Calu3 (cell line): Measurements from ENCODE around the gene DAB1. TPM values are rescaled to one million over a fixed set of nuclear protein-coding genes. Genes with fewer than 3 reads are reported as not detected.

Experiments used
- BruUV-seq: library from RNA; stranded (reverse); fragments of 400-500 nt; replicated peaks from 2 replicates; lab custom pipeline; 2021; lab: Mats Ljungman, UMichigan
- CTCF ChIA-PET: fragments of 300-600 bp; sonication (Branson Sonifier 250); formaldehyde crosslinking; loops from one replicate; lab custom pipeline; 2022; ENCODE audit warnings: antibody characterized with exemption; lab: Charles Lee
- DNase-seq: peaks from one replicate; pipeline ENCODE4 v3.0.0; 2022
- H3K27ac Mint-ChIP-seq: one replicate; pipeline ENCODE4 v1.8.0; 2022; ENCODE audit warnings: mixed read lengths; ENCODE audit not compliant: unreplicated experiment
- H3K27me3 Mint-ChIP-seq: one replicate; pipeline ENCODE4 v1.8.0; 2022; ENCODE audit warnings: mixed read lengths; ENCODE audit not compliant: unreplicated experiment
- H3K36me3 Mint-ChIP-seq: one replicate; pipeline ENCODE4 v1.8.0; 2022; ENCODE audit warnings: mild to moderate bottlenecking, moderate library complexity, mixed read lengths; ENCODE audit not compliant: insufficient read depth, unreplicated experiment
- H3K4me1 Mint-ChIP-seq: one replicate; pipeline ENCODE4 v1.8.0; 2022; ENCODE audit warnings: mild to moderate bottlenecking, low read depth, mixed read lengths; ENCODE audit not compliant: unreplicated experiment
- H3K4me3 Mint-ChIP-seq: one replicate; pipeline ENCODE4 v1.8.0; 2022; ENCODE audit warnings: mild to moderate bottlenecking, low read depth, moderate library complexity, mixed read lengths; ENCODE audit not compliant: unreplicated experiment
- H3K9me3 Mint-ChIP-seq: one replicate; pipeline ENCODE4 v1.8.0; 2022; ENCODE audit warnings: low read depth, mixed read lengths; ENCODE audit not compliant: unreplicated experiment
- CTCF ChIP-seq: fragments of 200-600 bp; IDR thresholded peaks from one replicate; pipeline ENCODE4 v1.8.0; 2022; ENCODE audit warnings: antibody characterized with exemption; ENCODE audit not compliant: unreplicated experiment
- intact Hi-C: fragments of 100-400 bp; cut with micrococcal nuclease; formaldehyde crosslinking; loops from one replicate; pipeline ENCODE4 v1.10.0; 2022; ENCODE audit not compliant: unreplicated experiment
- total RNA-seq: library from RNA; stranded (reverse); gene quantifications from 2 replicates; pipeline ENCODE4 v1.2.3, GENCODE V29; 2022

DAB1 gene
- total RNA-seq, 1 experiment from 2014 or later = not detected

GRCh38 chr1:57440096-57440495 is 16.2 kb upstream of the DAB1 start:
- no peak for DNase-seq
- Mint-ChIP-seq H3K4me1 (no peaks in the 10 kb centered on the region), H3K36me3 (no peaks in the 10 kb centered on the region), H3K9me3 (peaks cover 14% of the 10 kb centered on the region), H3K27me3 (no peaks in the 10 kb centered on the region), H3K27ac (no peak overlapping the region), H3K4me3 (no peak overlapping the region)
- TF ChIP-seq CTCF = no peak
- BruUV-seq = no TSS peak
- CTCF ChIA-PET = no interaction called here
- intact Hi-C loops = no loop called here

- Mint-ChIP-seq H3K9me3 (peaks cover 3% of the 10 kb centered on the region), H3K4me1 (no peaks in the 10 kb centered on the region), H3K36me3 (no peaks in the 10 kb centered on the region), H3K4me3 (no peak overlapping the region), H3K27ac (no peak overlapping the region), H3K27me3 (peaks cover 3% of the 10 kb centered on the region)
- no TSS peak for BruUV-seq
- CTCF ChIA-PET = no interaction called here
- intact Hi-C loops = no loop called here
- no peak for DNase-seq
- no peak for TF ChIP-seq CTCF
These were observed 7.5 kb upstream of the DAB1 start for GRCh38 chr1:57431400-57431799.

DNA sequence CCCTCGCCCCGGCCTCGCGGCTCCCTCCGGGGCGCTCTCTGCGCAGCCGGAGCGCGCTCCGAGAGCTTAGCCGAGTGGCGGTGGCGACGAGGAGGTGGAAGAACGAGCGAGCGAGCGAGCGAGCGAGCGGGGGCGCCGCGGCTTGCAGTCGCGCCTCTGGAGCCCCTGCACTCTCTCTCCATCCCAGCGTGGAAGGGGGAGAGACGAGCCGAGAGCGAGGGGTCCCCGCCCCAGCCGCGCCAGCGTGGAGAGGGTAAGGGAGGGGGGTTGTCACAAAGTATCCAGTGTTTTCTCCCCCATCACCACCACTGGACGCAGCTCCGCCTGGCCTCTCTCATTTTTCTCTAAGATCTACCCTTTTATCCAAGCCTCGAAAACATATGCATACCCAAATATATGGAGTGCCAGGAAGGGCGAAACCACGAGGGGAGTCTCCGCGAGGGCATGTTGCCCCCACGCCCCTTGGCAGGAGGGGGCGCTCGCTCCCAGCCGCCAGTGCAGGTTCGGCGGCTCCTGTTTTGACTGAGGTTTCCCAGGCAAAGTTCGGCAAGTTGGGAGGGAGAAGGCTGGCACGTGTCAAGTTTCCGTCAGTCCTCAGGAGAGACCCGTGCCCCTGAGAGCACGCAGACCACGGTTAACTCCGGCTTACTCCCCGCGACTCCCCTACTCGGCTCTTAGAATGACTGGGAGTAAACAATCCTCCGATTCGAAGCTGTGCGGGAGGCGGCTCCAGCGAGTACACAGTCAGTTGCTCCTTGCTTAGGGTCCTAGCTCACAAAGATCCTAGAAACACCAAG is 569 bp upstream of the DAB1 start:
- BruUV-seq = no TSS peak
- peaks cover 8% of the 10 kb centered on the region for H3K4me1 Mint-ChIP-seq
- peak; percentile 59 for TF ChIP-seq CTCF
- H3K36me3 Mint-ChIP-seq = peaks cover 8% of the 10 kb centered on the region
- peaks cover 1% of the 10 kb centered on the region for H3K9me3 Mint-ChIP-seq
- peaks cover 59% of the 10 kb centered on the region for H3K27me3 Mint-ChIP-seq
- H3K4me3 Mint-ChIP-seq = peak overlapping the region; percentile 80
- no peak overlapping the region for H3K27ac Mint-ChIP-seq
- CTCF ChIA-PET = interaction anchor here (0.5 to 0.6 kb wide), 2 partner anchors 9 to 136 kb away, joined by 3 to 7 read pairs; no protein-coding TSS in a partner anchor
- intact Hi-C loops = no loop called here
- peak; percentile 58 for DNase-seq

GRCh38 chr1:57423135-57423655 is 665 bp downstream of the DAB1 start:
- H3K4me1 Mint-ChIP-seq = peaks cover 8% of the 10 kb centered on the region
- CTCF ChIA-PET = interaction anchor here (0.6 kb wide), 1 partner anchor 225 kb away, joined by 4 read pairs; no protein-coding TSS in a partner anchor
- H3K27ac Mint-ChIP-seq = no peak overlapping the region
- H3K27me3 Mint-ChIP-seq = peaks cover 59% of the 10 kb centered on the region
- H3K9me3 Mint-ChIP-seq = no peaks in the 10 kb centered on the region
- H3K4me3 Mint-ChIP-seq = peak overlapping the region; percentile 80
- peaks cover 8% of the 10 kb centered on the region for H3K36me3 Mint-ChIP-seq
- intact Hi-C loops = no loop called here
- DNase-seq = no peak
- BruUV-seq = no TSS peak
- TF ChIP-seq CTCF = no peak
